ENCODE measurements around the gene SPSB4.

DNA sequence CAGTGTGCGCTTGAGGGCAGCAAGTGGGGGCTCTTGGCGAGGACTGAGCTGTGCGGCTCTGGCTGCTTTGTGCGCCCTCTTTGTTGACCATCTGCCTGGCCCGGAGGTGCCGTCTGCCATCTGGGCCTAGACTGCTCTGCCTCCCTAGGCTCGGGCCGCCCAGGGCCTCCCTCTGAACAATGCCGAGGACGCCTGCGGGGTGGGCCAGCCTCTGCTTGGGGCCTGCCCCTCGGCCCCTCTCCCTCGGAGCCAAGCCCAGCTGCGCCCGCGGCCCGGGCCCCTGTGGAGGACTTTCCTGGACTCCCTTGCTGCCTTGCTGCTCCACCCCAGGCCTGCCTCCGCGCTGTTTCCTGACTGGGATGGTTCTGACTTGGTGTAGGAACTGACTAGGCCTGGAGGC lies 31.9 kb upstream of the SPSB4 start:
- TF ChIP-seq, protein P1, sequence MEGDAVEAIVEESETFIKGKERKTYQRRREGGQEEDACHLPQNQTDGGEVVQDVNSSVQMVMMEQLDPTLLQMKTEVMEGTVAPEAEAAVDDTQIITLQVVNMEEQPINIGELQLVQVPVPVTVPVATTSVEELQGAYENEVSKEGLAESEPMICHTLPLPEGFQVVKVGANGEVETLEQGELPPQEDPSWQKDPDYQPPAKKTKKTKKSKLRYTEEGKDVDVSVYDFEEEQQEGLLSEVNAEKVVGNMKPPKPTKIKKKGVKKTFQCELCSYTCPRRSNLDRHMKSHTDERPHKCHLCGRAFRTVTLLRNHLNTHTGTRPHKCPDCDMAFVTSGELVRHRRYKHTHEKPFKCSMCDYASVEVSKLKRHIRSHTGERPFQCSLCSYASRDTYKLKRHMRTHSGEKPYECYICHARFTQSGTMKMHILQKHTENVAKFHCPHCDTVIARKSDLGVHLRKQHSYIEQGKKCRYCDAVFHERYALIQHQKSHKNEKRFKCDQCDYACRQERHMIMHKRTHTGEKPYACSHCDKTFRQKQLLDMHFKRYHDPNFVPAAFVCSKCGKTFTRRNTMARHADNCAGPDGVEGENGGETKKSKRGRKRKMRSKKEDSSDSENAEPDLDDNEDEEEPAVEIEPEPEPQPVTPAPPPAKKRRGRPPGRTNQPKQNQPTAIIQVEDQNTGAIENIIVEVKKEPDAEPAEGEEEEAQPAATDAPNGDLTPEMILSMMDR (IDR thresholded peaks at IDR 0.05): no peak
- TF ChIP-seq POLR2AphosphoS5 (IDR thresholded peaks at IDR 0.05): no peak

Data from transverse colon (tissue), 4 donors.